Calu3 (cell line): ENCODE data around the gene HIPK3. TPM values are rescaled to one million over a fixed set of nuclear protein-coding genes. Genes with fewer than 3 reads are reported as not detected.
"Not testable (repeated sequence)": the region's sequence is repeated elsewhere in the genome, so short reads cannot be mapped to it uniquely, and the experiment has no call there.

Experiments
- BruUV-seq: library from RNA; stranded (reverse); fragments of 400-500 nt; replicated peaks from 2 replicates; lab custom pipeline; 2021; lab: Mats Ljungman, UMichigan
- CTCF ChIA-PET: fragments of 300-600 bp; sonication (Branson Sonifier 250); formaldehyde crosslinking; loops from one replicate; lab custom pipeline; 2022; ENCODE audit warnings: antibody characterized with exemption; lab: Charles Lee
- DNase-seq: peaks from one replicate; pipeline ENCODE4 v3.0.0; 2022
- H3K27ac Mint-ChIP-seq: one replicate; pipeline ENCODE4 v1.8.0; 2022; ENCODE audit warnings: mixed read lengths; ENCODE audit not compliant: unreplicated experiment
- H3K27me3 Mint-ChIP-seq: one replicate; pipeline ENCODE4 v1.8.0; 2022; ENCODE audit warnings: mixed read lengths; ENCODE audit not compliant: unreplicated experiment
- H3K36me3 Mint-ChIP-seq: one replicate; pipeline ENCODE4 v1.8.0; 2022; ENCODE audit warnings: mild to moderate bottlenecking, moderate library complexity, mixed read lengths; ENCODE audit not compliant: insufficient read depth, unreplicated experiment
- H3K4me1 Mint-ChIP-seq: one replicate; pipeline ENCODE4 v1.8.0; 2022; ENCODE audit warnings: mild to moderate bottlenecking, low read depth, mixed read lengths; ENCODE audit not compliant: unreplicated experiment
- H3K4me3 Mint-ChIP-seq: one replicate; pipeline ENCODE4 v1.8.0; 2022; ENCODE audit warnings: mild to moderate bottlenecking, low read depth, moderate library complexity, mixed read lengths; ENCODE audit not compliant: unreplicated experiment
- H3K9me3 Mint-ChIP-seq: one replicate; pipeline ENCODE4 v1.8.0; 2022; ENCODE audit warnings: low read depth, mixed read lengths; ENCODE audit not compliant: unreplicated experiment
- CTCF ChIP-seq: fragments of 200-600 bp; IDR thresholded peaks from one replicate; pipeline ENCODE4 v1.8.0; 2022; ENCODE audit warnings: antibody characterized with exemption; ENCODE audit not compliant: unreplicated experiment
- intact Hi-C: fragments of 100-400 bp; cut with micrococcal nuclease; formaldehyde crosslinking; loops from one replicate; pipeline ENCODE4 v1.10.0; 2022; ENCODE audit not compliant: unreplicated experiment
- total RNA-seq: library from RNA; stranded (reverse); gene quantifications from 2 replicates; pipeline ENCODE4 v1.2.3, GENCODE V29; 2022

HIPK3 gene
- total RNA-seq, 1 experiment from 2014 or later: 53.6 TPM

GRCh38 chr11:33257897-33258630, 883 bp downstream of the HIPK3 start:
- BruUV-seq: no TSS peak
- Mint-ChIP-seq H3K4me3 (peak overlapping the region; percentile 99), H3K4me1 (peaks cover 39% of the 10 kb centered on the region), H3K9me3 (no peaks in the 10 kb centered on the region), H3K27me3 (no peaks in the 10 kb centered on the region), H3K27ac (peak overlapping the region; percentile 97), H3K36me3 (peaks cover 46% of the 10 kb centered on the region)
- no peak for TF ChIP-seq CTCF
- intact Hi-C loops: loop anchor here (5.0 kb wide), 2 partner anchors 91 to 434 kb away; no protein-coding TSS in a partner anchor
- CTCF ChIA-PET: interaction anchor here (0.5 kb wide), 1 partner anchor 16 kb away, joined by 7 read pairs; no protein-coding TSS in a partner anchor
- DNase-seq: peak; percentile 79

GRCh38 chr11:33258631-33259205, 1.5 kb downstream of the HIPK3 start:
- Mint-ChIP-seq H3K4me3 (peak overlapping the region; percentile 99), H3K4me1 (peaks cover 41% of the 10 kb centered on the region), H3K9me3 (no peaks in the 10 kb centered on the region), H3K27me3 (no peaks in the 10 kb centered on the region), H3K36me3 (peaks cover 46% of the 10 kb centered on the region), H3K27ac (peak overlapping the region; percentile 97)
- intact Hi-C loops: loop anchor here (5.0 kb wide), 2 partner anchors 91 to 434 kb away; no protein-coding TSS in a partner anchor
- DNase-seq: no peak
- CTCF ChIA-PET: interaction anchor here (0.5 kb wide), 1 partner anchor 15 kb away, joined by 7 read pairs; no protein-coding TSS in a partner anchor
- no peak for TF ChIP-seq CTCF
- BruUV-seq: no TSS peak

GRCh38 chr11:33259869-33260268, 2.7 kb downstream of the HIPK3 start:
- TF ChIP-seq CTCF: no peak
- intact Hi-C loops: loop anchor here (5.0 kb wide), 3 partner anchors 67 to 432 kb away; no protein-coding TSS in a partner anchor
- CTCF ChIA-PET: interaction anchor here (1.6 kb wide), 1 partner anchor 13 kb away, joined by 4 read pairs; no protein-coding TSS in a partner anchor
- Mint-ChIP-seq H3K27me3 (no peaks in the 10 kb centered on the region), H3K9me3 (no peaks in the 10 kb centered on the region), H3K4me1 (peaks cover 41% of the 10 kb centered on the region), H3K36me3 (peaks cover 46% of the 10 kb centered on the region), H3K27ac (peak overlapping the region; percentile 54), H3K4me3 (peak overlapping the region; percentile 65)
- no TSS peak for BruUV-seq
- DNase-seq: no peak

- BruUV-seq, DNase-seq, CTCF ChIA-PET, H3K9me3 Mint-ChIP-seq, H3K27ac Mint-ChIP-seq, H3K27me3 Mint-ChIP-seq: not testable (repeated sequence)
- intact Hi-C loops: loop anchor here (5.0 kb wide), 1 partner anchor 66 kb away; no protein-coding TSS in a partner anchor
- peak overlapping the region; percentile 65 for H3K4me3 Mint-ChIP-seq
- H3K4me1 Mint-ChIP-seq: peaks cover 33% of the 10 kb centered on the region
- H3K36me3 Mint-ChIP-seq: peaks cover 42% of the 10 kb centered on the region
Measured at GRCh38 chr11:33261350-33261749, 4.2 kb downstream of the HIPK3 start.
